ENCODE data around the gene ILF2. TPM values are rescaled to one million over a fixed set of nuclear protein-coding genes. Genes with fewer than 3 reads are reported as not detected.

The ILF2 gene
- polyA plus RNA-seq, 1 donor (not counting 4 experiments of a cell fraction or from before 2014, with no cell fraction given): 232 TPM

GRCh38 chr1:153667439-153667838 lies 3.4 kb downstream of the ILF2 start:
- H3K79me2 ChIP-seq (ENCODE audit: control insufficient read depth, insufficient read depth, low read length): peaks cover 34% of the 10 kb centered on the region
- DNase-seq (ENCODE audit: low read depth, low spot score) (no peak), FAIRE-seq (no peak)
- no peaks in the 10 kb centered on the region for H4K20me1 ChIP-seq (ENCODE audit: control insufficient read depth, extremely low read depth, insufficient read depth, low read length)
- H3K9me1 ChIP-seq (ENCODE audit: control insufficient read depth, extremely low read depth, insufficient read depth, low read length): no peaks in the 10 kb centered on the region
- no peaks in the 10 kb centered on the region for H3K27me3 ChIP-seq (ENCODE audit: control insufficient read depth, extremely low read depth, insufficient read depth, low read length)
- no peak overlapping the region for H3K4me3 ChIP-seq (ENCODE audit: control insufficient read depth in 2 of 3, extremely low read depth in 1 of 3, insufficient read depth in 2 of 3, low read depth in 1 of 3, low read length in 3 of 3)
- H3K4me2 ChIP-seq (ENCODE audit: control insufficient read depth, extremely low read depth, insufficient read depth, low read depth, low read length): no peak overlapping the region
- H3K36me3 ChIP-seq (ENCODE audit: control insufficient read depth in 2 of 2, extremely low read depth in 1 of 2, insufficient read depth in 2 of 2, low read length in 2 of 2): peaks cover 32 to 63% of the 10 kb centered on the region in 2 experiments
- TF ChIP-seq EZH2 (IDR thresholded peaks at IDR 0.05; ENCODE audit: low read length): no peak
- TF ChIP-seq, protein P1, sequence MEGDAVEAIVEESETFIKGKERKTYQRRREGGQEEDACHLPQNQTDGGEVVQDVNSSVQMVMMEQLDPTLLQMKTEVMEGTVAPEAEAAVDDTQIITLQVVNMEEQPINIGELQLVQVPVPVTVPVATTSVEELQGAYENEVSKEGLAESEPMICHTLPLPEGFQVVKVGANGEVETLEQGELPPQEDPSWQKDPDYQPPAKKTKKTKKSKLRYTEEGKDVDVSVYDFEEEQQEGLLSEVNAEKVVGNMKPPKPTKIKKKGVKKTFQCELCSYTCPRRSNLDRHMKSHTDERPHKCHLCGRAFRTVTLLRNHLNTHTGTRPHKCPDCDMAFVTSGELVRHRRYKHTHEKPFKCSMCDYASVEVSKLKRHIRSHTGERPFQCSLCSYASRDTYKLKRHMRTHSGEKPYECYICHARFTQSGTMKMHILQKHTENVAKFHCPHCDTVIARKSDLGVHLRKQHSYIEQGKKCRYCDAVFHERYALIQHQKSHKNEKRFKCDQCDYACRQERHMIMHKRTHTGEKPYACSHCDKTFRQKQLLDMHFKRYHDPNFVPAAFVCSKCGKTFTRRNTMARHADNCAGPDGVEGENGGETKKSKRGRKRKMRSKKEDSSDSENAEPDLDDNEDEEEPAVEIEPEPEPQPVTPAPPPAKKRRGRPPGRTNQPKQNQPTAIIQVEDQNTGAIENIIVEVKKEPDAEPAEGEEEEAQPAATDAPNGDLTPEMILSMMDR (optimal IDR thresholded peaks at IDR 0.05 in 1 of 3, IDR thresholded peaks at IDR 0.05 in 1 of 3, conservative IDR thresholded peaks at IDR 0.05 in 1 of 3; ENCODE audit: extremely low read depth in 1 of 3, insufficient read depth in 2 of 3, low read length in 3 of 3): no peak
- H3K4me1 ChIP-seq (ENCODE audit: control insufficient read depth, extremely low read depth, insufficient read depth, low read length): peaks cover 10% of the 10 kb centered on the region
- no peak overlapping the region for H3K9ac ChIP-seq (ENCODE audit: control insufficient read depth, extremely low read depth, insufficient read depth, low read length)
- no peak overlapping the region for H3K27ac ChIP-seq (ENCODE audit: control insufficient read depth, insufficient read depth, low read length)
- H3K9me3 ChIP-seq (ENCODE audit: control insufficient read depth, low read depth, low read length): no peaks in the 10 kb centered on the region
- no peak overlapping the region for H2AFZ ChIP-seq (ENCODE audit: control insufficient read depth, low read length)
- dilution Hi-C loops (cut with MboI; ENCODE audit: extremely low pct_ligation_motif_present, low sequenced_read_pairs): no loop called here

DNA sequence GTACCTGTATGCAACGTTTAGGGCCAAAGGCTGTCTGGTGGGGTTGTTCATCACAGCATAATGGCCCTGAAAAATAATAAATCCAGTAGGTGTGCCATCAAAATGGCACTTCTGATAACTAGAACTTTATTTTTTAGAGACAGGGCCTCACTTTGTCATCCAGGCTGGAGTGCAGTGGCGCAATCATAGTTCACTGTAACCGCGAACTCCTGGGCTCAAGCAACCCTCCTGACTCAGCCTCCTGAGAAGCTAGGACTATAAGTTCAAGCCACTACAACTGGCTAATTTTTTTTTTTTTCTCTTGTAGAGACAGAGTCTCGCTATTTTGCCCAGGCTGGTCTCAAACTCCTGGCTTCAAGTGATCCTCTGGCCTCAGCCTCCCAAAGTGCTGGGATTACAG lies 7.6 kb downstream of the ILF2 start:
- Histone ChIP-seq H3K9me1 (ENCODE audit: control insufficient read depth, extremely low read depth, insufficient read depth, low read length) (no peaks in the 10 kb centered on the region), H3K9me3 (ENCODE audit: control insufficient read depth, low read depth, low read length) (no peaks in the 10 kb centered on the region), H3K36me3 (ENCODE audit: control insufficient read depth in 2 of 2, extremely low read depth in 1 of 2, insufficient read depth in 2 of 2, low read length in 2 of 2) (peaks cover 40 to 50% of the 10 kb centered on the region in 2 experiments), H3K9ac (ENCODE audit: control insufficient read depth, extremely low read depth, insufficient read depth, low read length) (no peak overlapping the region), H3K4me1 (ENCODE audit: control insufficient read depth, extremely low read depth, insufficient read depth, low read length) (peaks cover 2% of the 10 kb centered on the region), H3K4me3 (ENCODE audit: control insufficient read depth in 2 of 3, extremely low read depth in 1 of 3, insufficient read depth in 2 of 3, low read depth in 1 of 3, low read length in 3 of 3) (no peak overlapping the region), H3K27ac (ENCODE audit: control insufficient read depth, insufficient read depth, low read length) (no peak overlapping the region), H3K79me2 (ENCODE audit: control insufficient read depth, insufficient read depth, low read length) (peaks cover 21% of the 10 kb centered on the region), H3K27me3 (ENCODE audit: control insufficient read depth, extremely low read depth, insufficient read depth, low read length) (no peaks in the 10 kb centered on the region), H2AFZ (ENCODE audit: control insufficient read depth, low read length) (no peak overlapping the region), H4K20me1 (ENCODE audit: control insufficient read depth, extremely low read depth, insufficient read depth, low read length) (no peaks in the 10 kb centered on the region), H3K4me2 (ENCODE audit: control insufficient read depth, extremely low read depth, insufficient read depth, low read depth, low read length) (no peak overlapping the region)
- no peak for TF ChIP-seq EZH2 (IDR thresholded peaks at IDR 0.05; ENCODE audit: low read length)
- TF ChIP-seq, protein P1 (optimal IDR thresholded peaks at IDR 0.05 in 1 of 3, IDR thresholded peaks at IDR 0.05 in 1 of 3, conservative IDR thresholded peaks at IDR 0.05 in 1 of 3; ENCODE audit: extremely low read depth in 1 of 3, insufficient read depth in 2 of 3, low read length in 3 of 3): no peak
- dilution Hi-C loops (cut with MboI; ENCODE audit: extremely low pct_ligation_motif_present, low sequenced_read_pairs): no loop called here
- FAIRE-seq (no peak), DNase-seq (ENCODE audit: low read depth, low spot score) (no peak)

Data from keratinocyte (primary cell).